K562 (cell line): ENCODE results near the gene GDNF.
"Not testable (repeated sequence)": the region's sequence is repeated elsewhere in the genome, so short reads cannot be mapped to it uniquely, and the experiment has no call there.

Experiments used
- ESRRA ChIP-seq: fragments of 450-650 bp; IDR thresholded peaks from 2 replicates; pipeline ENCODE4 v1.6.1; 2014; ENCODE audit warnings: low read depth, mild to moderate bottlenecking, moderate library complexity, borderline replicate concordance
- GABPA ChIP-seq: fragments of 200-800 bp; sonication (Bioruptor generic); conservative IDR thresholded peaks from 2 replicates; pipeline ENCODE4 v1.6.1; 2016; ENCODE audit warnings: low read depth, missing genetic modification characterization, missing compliant biosample characterization
- ZBTB7A ChIP-seq: IDR thresholded peaks from 2 replicates; pipeline ENCODE4 v1.6.1; 2011; ENCODE audit warnings: low read depth, mild to moderate bottlenecking, low read length, moderate library complexity, borderline replicate concordance; ENCODE audit not compliant: control insufficient read depth
- TF ChIP-seq, protein P1 (sequence below): sonication (generic); formaldehyde crosslinking; IDR thresholded peaks from 2 replicates; pipeline ENCODE4 v1.9.0; 2022; ENCODE audit warnings: mild to moderate bottlenecking, missing genetic modification reagents
- TF ChIP-seq, protein P2 (sequence below), 3 experiments: IDR thresholded peaks in 2 of 3; conservative IDR thresholded peaks in 1 of 3; 2 replicates each; pipeline ENCODE4 v1.5.1; 2011 to 2012; ENCODE audit warnings: low read length in 3 of 3, mild to moderate bottlenecking in 3 of 3, control low read depth in 2 of 3, improper control_type of control experiment in 1 of 3, inconsistent platforms in 1 of 3, low read depth in 1 of 3, mixed read lengths in 1 of 3, moderate library complexity in 1 of 3; ENCODE audit not compliant: insufficient read depth in 2 of 3
- TF ChIP-seq, protein P3 (sequence below), 2 experiments: fragments of 450-650 bp in 1 of 2; sonication (generic) in 1 of 2; formaldehyde crosslinking in 1 of 2; IDR thresholded peaks in 1 of 2; conservative IDR thresholded peaks in 1 of 2; 2 replicates each; pipeline versions ENCODE4 v1.6.1 to v1.8.1; 2016 to 2023; ENCODE audit warnings: mild to moderate bottlenecking in 2 of 2, moderate library complexity in 2 of 2, inconsistent platforms in 1 of 2, missing genetic modification reagents in 1 of 2

DNA sequence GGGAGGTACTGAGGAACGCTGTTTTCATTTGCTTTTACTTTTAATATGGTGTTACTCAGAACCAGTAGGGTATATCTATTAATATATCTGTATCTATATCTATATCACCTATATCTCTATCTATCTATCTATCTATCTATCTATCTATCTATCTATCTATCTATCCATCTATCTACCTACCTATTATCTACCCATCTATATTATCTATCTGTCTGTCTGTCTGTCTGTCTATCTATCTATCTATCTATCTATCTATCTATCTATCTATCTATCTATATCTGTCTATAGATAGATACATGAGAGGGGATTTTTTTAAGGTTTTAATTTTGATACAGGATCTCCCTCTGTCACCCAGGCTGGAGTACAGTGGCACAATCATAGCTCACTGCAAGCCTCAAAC is 23.1 kb upstream of the GDNF start:
- not testable (repeated sequence) for TF ChIP-seq ZBTB7A, ESRRA, GABPA
- TF ChIP-seq, protein P1, sequence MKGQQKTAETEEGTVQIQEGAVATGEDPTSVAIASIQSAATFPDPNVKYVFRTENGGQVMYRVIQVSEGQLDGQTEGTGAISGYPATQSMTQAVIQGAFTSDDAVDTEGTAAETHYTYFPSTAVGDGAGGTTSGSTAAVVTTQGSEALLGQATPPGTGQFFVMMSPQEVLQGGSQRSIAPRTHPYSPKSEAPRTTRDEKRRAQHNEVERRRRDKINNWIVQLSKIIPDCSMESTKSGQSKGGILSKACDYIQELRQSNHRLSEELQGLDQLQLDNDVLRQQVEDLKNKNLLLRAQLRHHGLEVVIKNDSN (CRISPR knock-in tag), result not testable (repeated sequence)
- TF ChIP-seq, protein P2, sequence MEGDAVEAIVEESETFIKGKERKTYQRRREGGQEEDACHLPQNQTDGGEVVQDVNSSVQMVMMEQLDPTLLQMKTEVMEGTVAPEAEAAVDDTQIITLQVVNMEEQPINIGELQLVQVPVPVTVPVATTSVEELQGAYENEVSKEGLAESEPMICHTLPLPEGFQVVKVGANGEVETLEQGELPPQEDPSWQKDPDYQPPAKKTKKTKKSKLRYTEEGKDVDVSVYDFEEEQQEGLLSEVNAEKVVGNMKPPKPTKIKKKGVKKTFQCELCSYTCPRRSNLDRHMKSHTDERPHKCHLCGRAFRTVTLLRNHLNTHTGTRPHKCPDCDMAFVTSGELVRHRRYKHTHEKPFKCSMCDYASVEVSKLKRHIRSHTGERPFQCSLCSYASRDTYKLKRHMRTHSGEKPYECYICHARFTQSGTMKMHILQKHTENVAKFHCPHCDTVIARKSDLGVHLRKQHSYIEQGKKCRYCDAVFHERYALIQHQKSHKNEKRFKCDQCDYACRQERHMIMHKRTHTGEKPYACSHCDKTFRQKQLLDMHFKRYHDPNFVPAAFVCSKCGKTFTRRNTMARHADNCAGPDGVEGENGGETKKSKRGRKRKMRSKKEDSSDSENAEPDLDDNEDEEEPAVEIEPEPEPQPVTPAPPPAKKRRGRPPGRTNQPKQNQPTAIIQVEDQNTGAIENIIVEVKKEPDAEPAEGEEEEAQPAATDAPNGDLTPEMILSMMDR (IDR thresholded peaks at IDR 0.05 in 2 of 3, conservative IDR thresholded peaks at IDR 0.05 in 1 of 3; ENCODE audit: insufficient read depth in 2 of 3, low read depth in 1 of 3, low read length in 3 of 3), result not testable (repeated sequence)
- TF ChIP-seq, protein P3, sequence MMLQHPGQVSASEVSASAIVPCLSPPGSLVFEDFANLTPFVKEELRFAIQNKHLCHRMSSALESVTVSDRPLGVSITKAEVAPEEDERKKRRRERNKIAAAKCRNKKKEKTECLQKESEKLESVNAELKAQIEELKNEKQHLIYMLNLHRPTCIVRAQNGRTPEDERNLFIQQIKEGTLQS (IDR thresholded peaks at IDR 0.05), result not testable (repeated sequence)
- TF ChIP-seq, protein P3 (CRISPR knock-in tag; conservative IDR thresholded peaks at IDR 0.05), result not testable (repeated sequence)
